Activated naive CD8-positive, alpha-beta T cell (primary cell): Measurements from ENCODE around the gene CST4.
"Not testable (repeated sequence)": the region's sequence is repeated elsewhere in the genome, so short reads cannot be mapped to it uniquely, and the experiment has no call there.

Source experiments
- H3K27ac Mint-ChIP-seq: one replicate; pipeline ENCODE4 v1.8.0; 2021; ENCODE audit warnings: mixed read lengths
- H3K27me3 Mint-ChIP-seq: one replicate; pipeline ENCODE4 v1.8.0; 2021; ENCODE audit warnings: mixed read lengths
- H3K36me3 Mint-ChIP-seq: one replicate; pipeline ENCODE4 v1.8.0; 2021; ENCODE audit warnings: mixed read lengths
- H3K4me1 Mint-ChIP-seq: one replicate; pipeline ENCODE4 v1.8.0; 2021; ENCODE audit warnings: low read depth, mixed read lengths
- H3K4me3 Mint-ChIP-seq: one replicate; pipeline ENCODE4 v1.8.0; 2021; ENCODE audit warnings: mild to moderate bottlenecking, mixed read lengths
- H3K9me3 Mint-ChIP-seq: one replicate; pipeline ENCODE4 v1.8.0; 2021; ENCODE audit warnings: low read depth, mixed read lengths

Gene CST4

GRCh38 chr20:23673209-23673608 lies 15.6 kb downstream of the CST4 start:
- Mint-ChIP-seq H3K9me3 (peaks cover 6% of the 10 kb centered on the region), H3K4me3 (no peak overlapping the region)

DNA sequence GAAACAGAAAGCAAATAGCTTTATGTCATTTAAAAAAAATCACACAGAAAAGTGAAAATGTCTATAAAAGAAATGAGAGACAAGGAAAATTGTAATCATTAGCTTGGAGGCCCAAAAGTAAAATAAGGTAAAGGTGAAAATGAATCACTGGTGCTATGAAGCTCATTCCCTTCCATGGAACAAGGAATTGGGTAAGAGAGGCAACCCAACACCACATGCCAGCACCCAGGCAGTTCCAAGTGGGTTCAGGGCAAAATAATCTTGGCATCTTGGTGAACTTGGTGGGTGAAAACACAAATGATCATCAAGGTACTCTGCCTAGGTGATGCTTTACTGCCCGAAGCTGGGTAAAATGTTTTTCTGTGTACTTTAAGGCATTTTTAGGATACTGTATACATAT lies 16.7 kb downstream of the CST4 start:
- Mint-ChIP-seq H3K9me3 (peaks cover 6% of the 10 kb centered on the region), H3K27me3 (no peaks in the 10 kb centered on the region), H3K4me3 (no peak overlapping the region), H3K27ac (no peak overlapping the region), H3K4me1 (no peaks in the 10 kb centered on the region), H3K36me3 (no peaks in the 10 kb centered on the region)

More at GRCh38 chr20:23673209-23673608, 15.6 kb downstream of the CST4 start:
- Mint-ChIP-seq H3K4me1 (no peaks in the 10 kb centered on the region), H3K27ac (no peak overlapping the region), H3K36me3 (no peaks in the 10 kb centered on the region), H3K27me3 (no peaks in the 10 kb centered on the region)

DNA sequence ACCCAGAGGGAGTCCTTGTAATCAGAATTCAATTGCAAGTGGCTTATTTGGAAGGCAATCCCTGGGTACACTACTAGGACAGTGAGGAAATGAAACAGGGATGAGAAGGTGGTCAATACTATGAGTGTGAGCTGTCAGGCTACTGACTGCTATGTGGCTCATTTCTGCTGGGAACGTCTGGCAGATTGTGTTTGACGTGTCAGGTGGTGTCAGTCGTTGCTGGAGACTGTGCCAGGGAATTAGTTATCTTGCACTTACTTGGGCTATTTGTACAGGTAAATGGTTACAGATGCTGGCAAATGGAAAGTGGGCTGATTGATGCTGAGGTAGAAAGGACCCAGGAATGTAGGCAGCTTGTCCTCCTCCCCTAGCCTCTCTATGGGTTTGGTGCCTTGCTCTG lies 17.4 kb downstream of the CST4 start:
- H3K9me3 Mint-ChIP-seq: peaks cover 6% of the 10 kb centered on the region
- H3K36me3 Mint-ChIP-seq: no peaks in the 10 kb centered on the region

GRCh38 chr20:23670361-23670760 lies 18.5 kb downstream of the CST4 start:
- no peak overlapping the region for H3K4me3 Mint-ChIP-seq
- peaks cover 6% of the 10 kb centered on the region for H3K9me3 Mint-ChIP-seq
- peaks cover 3% of the 10 kb centered on the region for H3K27me3 Mint-ChIP-seq
- no peaks in the 10 kb centered on the region for H3K36me3 Mint-ChIP-seq
- H3K27ac Mint-ChIP-seq: no peak overlapping the region
- no peaks in the 10 kb centered on the region for H3K4me1 Mint-ChIP-seq

More for the DNA sequence above, 17.4 kb downstream of the CST4 start:
- H3K4me1 Mint-ChIP-seq: no peaks in the 10 kb centered on the region
- H3K27me3 Mint-ChIP-seq: peaks cover 3% of the 10 kb centered on the region
- H3K27ac Mint-ChIP-seq: no peak overlapping the region
- H3K4me3 Mint-ChIP-seq: no peak overlapping the region

DNA sequence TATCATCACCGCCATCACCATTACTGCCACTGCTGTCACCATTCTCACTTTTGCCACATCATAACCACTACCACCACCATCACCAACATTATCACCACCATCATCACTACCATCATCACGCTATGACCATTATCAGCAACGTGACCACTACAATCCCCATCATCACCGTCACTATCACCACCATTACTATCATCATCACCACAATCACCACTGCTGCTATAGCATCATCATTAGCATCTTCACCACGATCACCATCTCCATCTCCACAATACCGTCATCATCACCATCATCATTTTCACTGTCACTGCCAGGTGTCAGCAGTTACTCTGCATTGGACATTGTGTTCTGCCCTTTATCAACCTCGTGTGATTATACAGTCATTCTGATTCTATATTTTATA lies 19.0 kb downstream of the CST4 start:
- H3K9me3 Mint-ChIP-seq: peaks cover 6% of the 10 kb centered on the region
- H3K27me3 Mint-ChIP-seq: peaks cover 3% of the 10 kb centered on the region
- H3K27ac Mint-ChIP-seq: no peak overlapping the region
- no peaks in the 10 kb centered on the region for H3K36me3 Mint-ChIP-seq
- H3K4me1 Mint-ChIP-seq: no peaks in the 10 kb centered on the region
- no peak overlapping the region for H3K4me3 Mint-ChIP-seq

- Mint-ChIP-seq H3K27me3 (peaks cover 3% of the 10 kb centered on the region), H3K9me3 (peaks cover 6% of the 10 kb centered on the region), H3K27ac (no peak overlapping the region), H3K4me1 (no peaks in the 10 kb centered on the region), H3K4me3 (no peak overlapping the region), H3K36me3 (no peaks in the 10 kb centered on the region)
These were observed 19.5 kb downstream of the CST4 start for GRCh38 chr20:23669327-23669726.

GRCh38 chr20:23668477-23668951 lies 20.3 kb downstream of the CST4 start:
- H3K4me1 Mint-ChIP-seq: no peaks in the 10 kb centered on the region
- no peak overlapping the region for H3K4me3 Mint-ChIP-seq
- H3K27me3 Mint-ChIP-seq: peaks cover 3% of the 10 kb centered on the region
- H3K27ac Mint-ChIP-seq: no peak overlapping the region
- H3K36me3 Mint-ChIP-seq: no peaks in the 10 kb centered on the region
- H3K9me3 Mint-ChIP-seq: peaks cover 6% of the 10 kb centered on the region

GRCh38 chr20:23667666-23668065 lies 21.2 kb downstream of the CST4 start:
- Mint-ChIP-seq H3K27me3 (peaks cover 3% of the 10 kb centered on the region), H3K27ac (no peak overlapping the region), H3K4me1 (no peaks in the 10 kb centered on the region), H3K4me3 (no peak overlapping the region), H3K9me3 (no peaks in the 10 kb centered on the region), H3K36me3 (no peaks in the 10 kb centered on the region)

DNA sequence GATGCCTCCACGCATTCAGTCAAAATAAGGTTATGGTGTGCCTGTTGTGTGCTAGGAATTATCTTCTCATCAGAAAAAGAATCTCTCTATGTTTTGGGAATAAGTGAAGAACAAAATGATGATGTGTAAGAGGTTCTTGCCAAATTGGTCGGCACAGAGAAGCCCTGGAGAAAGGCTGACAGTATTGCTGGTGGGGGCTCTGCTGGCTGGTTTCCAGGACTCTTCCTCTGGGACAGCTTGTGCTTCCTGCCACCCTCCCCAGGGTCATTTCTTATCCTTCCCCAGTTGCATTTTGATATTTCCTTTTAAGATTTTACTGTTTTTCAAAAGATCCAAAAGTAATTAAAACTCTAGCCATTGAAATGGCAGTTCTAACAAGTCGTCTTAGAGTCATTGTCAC lies 22.1 kb downstream of the CST4 start:
- Mint-ChIP-seq H3K4me3 (no peak overlapping the region), H3K36me3 (no peaks in the 10 kb centered on the region)

DNA sequence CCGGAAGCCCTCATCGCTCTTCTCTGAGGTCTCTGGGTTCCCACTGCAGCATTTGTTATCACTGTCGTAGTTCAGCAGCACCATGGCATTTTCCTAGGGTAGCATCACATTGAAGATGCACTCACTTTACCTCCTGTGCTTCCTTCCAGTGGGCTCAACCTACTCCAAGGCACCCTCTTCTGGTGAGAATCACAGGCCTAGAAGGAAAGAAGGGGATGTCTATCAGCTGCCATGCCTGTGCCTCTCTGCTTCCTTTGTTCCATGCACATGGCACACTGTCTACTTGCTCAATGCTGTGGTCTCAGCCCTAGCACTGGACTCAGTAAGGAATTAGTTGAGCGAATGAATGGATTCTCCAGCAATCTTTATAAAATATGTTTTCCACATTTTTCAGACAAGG lies 22.6 kb downstream of the CST4 start:
- Mint-ChIP-seq H3K36me3 (no peaks in the 10 kb centered on the region), H3K27ac (no peak overlapping the region), H3K4me1 (no peaks in the 10 kb centered on the region), H3K9me3 (no peaks in the 10 kb centered on the region), H3K4me3 (no peak overlapping the region), H3K27me3 (peaks cover 3% of the 10 kb centered on the region)

More for the DNA sequence above, 22.1 kb downstream of the CST4 start:
- Mint-ChIP-seq H3K4me1 (no peaks in the 10 kb centered on the region), H3K9me3 (no peaks in the 10 kb centered on the region), H3K27me3 (peaks cover 3% of the 10 kb centered on the region), H3K27ac (no peak overlapping the region)

GRCh38 chr20:23664954-23665353 lies 23.9 kb downstream of the CST4 start:
- no peaks in the 10 kb centered on the region for H3K9me3 Mint-ChIP-seq
- no peaks in the 10 kb centered on the region for H3K4me1 Mint-ChIP-seq
- no peaks in the 10 kb centered on the region for H3K36me3 Mint-ChIP-seq
- H3K27ac Mint-ChIP-seq: no peak overlapping the region
- H3K27me3 Mint-ChIP-seq: peaks cover 3% of the 10 kb centered on the region
- H3K4me3 Mint-ChIP-seq: no peak overlapping the region

DNA sequence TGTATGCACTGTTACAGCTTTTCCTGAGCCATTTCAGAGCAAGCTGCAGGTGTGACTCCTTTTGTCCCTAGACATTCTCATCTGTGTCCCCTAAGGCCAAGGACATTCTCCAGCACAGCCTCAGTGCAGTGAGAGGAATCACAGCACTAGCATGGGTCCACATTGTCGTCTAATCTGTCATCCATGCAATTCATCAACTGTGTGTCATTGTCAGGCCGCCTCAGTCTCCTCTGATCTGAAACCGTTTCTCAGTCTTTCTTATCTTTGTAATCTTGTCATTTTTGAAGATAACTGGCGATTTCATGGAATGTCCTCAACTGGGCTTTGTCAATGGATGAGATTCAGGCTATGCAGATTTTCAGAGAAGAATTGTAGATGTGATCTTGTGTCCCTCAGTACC lies 24.8 kb downstream of the CST4 start:
- H3K36me3 Mint-ChIP-seq, H3K9me3 Mint-ChIP-seq, H3K27ac Mint-ChIP-seq, H3K27me3 Mint-ChIP-seq, H3K4me1 Mint-ChIP-seq, H3K4me3 Mint-ChIP-seq: not testable (repeated sequence)

GRCh38 chr20:23663180-23663579 lies 25.7 kb downstream of the CST4 start:
- no peak overlapping the region for H3K4me3 Mint-ChIP-seq
- H3K9me3 Mint-ChIP-seq: no peaks in the 10 kb centered on the region
- no peaks in the 10 kb centered on the region for H3K4me1 Mint-ChIP-seq
- no peaks in the 10 kb centered on the region for H3K36me3 Mint-ChIP-seq
- H3K27ac Mint-ChIP-seq: no peak overlapping the region
- H3K27me3 Mint-ChIP-seq: peaks cover 3% of the 10 kb centered on the region

DNA sequence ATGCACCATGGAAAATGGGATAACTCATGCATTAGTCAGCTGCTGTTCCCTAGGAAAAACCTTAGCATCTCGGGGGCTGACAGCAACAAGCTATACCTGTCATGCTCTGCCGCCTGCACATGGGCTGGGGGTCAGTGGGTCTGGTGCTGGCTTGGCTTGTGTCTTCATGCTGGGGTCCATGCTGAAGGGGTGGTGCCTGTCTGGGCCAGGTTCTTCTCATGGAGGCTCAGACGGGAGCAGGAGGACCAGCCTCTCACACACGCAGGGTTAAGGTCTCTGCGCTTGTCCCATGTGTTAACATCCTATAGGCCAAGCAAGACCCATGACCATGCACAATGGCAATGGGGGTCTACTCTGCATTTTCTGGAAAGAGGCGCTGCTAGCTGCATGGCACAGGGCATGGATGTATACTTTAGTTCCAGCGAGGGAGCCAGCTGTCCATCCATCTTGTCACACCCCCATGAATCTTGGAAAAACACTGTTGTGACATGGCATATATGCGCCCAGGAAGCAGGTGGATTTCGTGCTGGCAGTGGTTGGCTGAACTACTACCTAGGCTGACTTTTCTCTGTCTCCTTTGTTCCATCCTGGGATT lies 26.5 kb downstream of the CST4 start:
- no peaks in the 10 kb centered on the region for H3K9me3 Mint-ChIP-seq
- H3K27ac Mint-ChIP-seq: no peak overlapping the region
- no peaks in the 10 kb centered on the region for H3K36me3 Mint-ChIP-seq
- H3K27me3 Mint-ChIP-seq: peaks cover 3% of the 10 kb centered on the region
- no peaks in the 10 kb centered on the region for H3K4me1 Mint-ChIP-seq
- H3K4me3 Mint-ChIP-seq: no peak overlapping the region

DNA sequence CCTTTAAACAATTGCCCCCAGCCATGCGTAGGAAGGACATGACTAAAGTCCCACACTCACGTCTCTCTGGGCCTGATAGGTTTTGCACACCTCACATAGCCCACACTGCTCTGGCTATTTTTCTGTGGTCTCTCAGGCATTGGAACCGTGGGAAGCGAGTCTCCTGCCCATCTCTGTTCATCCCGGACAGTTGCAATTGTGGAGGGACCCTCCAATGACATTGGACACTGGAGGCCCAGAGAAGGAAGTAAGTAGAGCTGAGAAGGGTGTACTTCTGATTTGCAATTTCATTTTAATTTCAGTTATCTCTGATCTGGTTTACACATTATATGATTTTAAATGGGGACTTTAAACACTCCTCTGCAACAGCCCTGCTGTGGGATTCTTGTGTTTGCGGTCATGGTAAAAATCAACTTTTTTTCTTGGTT lies 27.8 kb downstream of the CST4 start:
- no peaks in the 10 kb centered on the region for H3K9me3 Mint-ChIP-seq
- no peak overlapping the region for H3K4me3 Mint-ChIP-seq
- H3K27ac Mint-ChIP-seq: no peak overlapping the region
- no peaks in the 10 kb centered on the region for H3K36me3 Mint-ChIP-seq
- H3K4me1 Mint-ChIP-seq: no peaks in the 10 kb centered on the region
- no peaks in the 10 kb centered on the region for H3K27me3 Mint-ChIP-seq
